DND-41 (cell line): ENCODE results near the gene NKD1.

ENCODE experiments used
- ATAC-seq: fragments of 200-7000 bp; cut with Tn5 transposase; 3 replicates; pipeline ENCODE4 v1.9.1; 2021; ENCODE audit warnings: low read depth; ENCODE audit not compliant: insufficient read depth
- DNase-seq: peaks from one replicate; pipeline ENCODE4 v3.0.0-alpha.2; 2020
- H2AFZ ChIP-seq: 2 replicates; pipeline ENCODE4 v1.6.0; 2012; ENCODE audit warnings: low read depth, low read length
- H3K27ac ChIP-seq: 2 replicates; pipeline ENCODE4 v1.5.1; 2012; ENCODE audit warnings: low read length, inconsistent platforms
- H3K27me3 ChIP-seq: fragments of 200-600 bp; sonication (generic); 2 replicates; pipeline ENCODE4 v1.6.0; 2012; ENCODE audit warnings: low read length, mild to moderate bottlenecking, inconsistent platforms; ENCODE audit not compliant: insufficient read depth, poor library complexity
- H3K36me3 ChIP-seq: 2 replicates; pipeline ENCODE4 v1.5.1; 2012; ENCODE audit warnings: low read length, inconsistent platforms; ENCODE audit not compliant: insufficient read depth
- H3K4me1 ChIP-seq: 2 replicates; pipeline ENCODE4 v1.5.1; 2012; ENCODE audit warnings: mild to moderate bottlenecking, low read length; ENCODE audit not compliant: insufficient read depth
- H3K4me2 ChIP-seq: 2 replicates; pipeline ENCODE4 v1.6.0; 2012; ENCODE audit warnings: mild to moderate bottlenecking, moderate library complexity, low read length, inconsistent platforms; ENCODE audit not compliant: insufficient read depth
- H3K4me3 ChIP-seq, 2 experiments: fragments of 200-600 bp in 1 of 2; shearing (Covaris generic) in 1 of 2; 2 replicates each; pipeline ENCODE4 v1.5.1; 2012 to 2016; ENCODE audit warnings: inconsistent platforms in 2 of 2, low read length in 2 of 2, mild to moderate bottlenecking in 2 of 2, low read depth in 1 of 2, moderate library complexity in 1 of 2
- H3K79me2 ChIP-seq: 2 replicates; pipeline ENCODE4 v1.6.0; 2012; ENCODE audit warnings: low read length, inconsistent platforms; ENCODE audit not compliant: insufficient read depth
- H3K9ac ChIP-seq: 2 replicates; pipeline ENCODE4 v1.6.0; 2012; ENCODE audit warnings: low read depth, mild to moderate bottlenecking, inconsistent platforms, low read length, moderate library complexity
- H3K9me3 ChIP-seq: 2 replicates; pipeline ENCODE4 v1.5.1; 2012; ENCODE audit warnings: low read length, moderate library complexity, mild to moderate bottlenecking, inconsistent platforms; ENCODE audit not compliant: insufficient read depth, severe bottlenecking
- H4K20me1 ChIP-seq: 2 replicates; pipeline ENCODE4 v1.6.0; 2012; ENCODE audit warnings: low read length; ENCODE audit not compliant: insufficient read depth
- CTCF ChIP-seq: IDR thresholded peaks from 2 replicates; pipeline ENCODE4 v1.5.1; 2012; ENCODE audit warnings: borderline replicate concordance, low read length, moderate library complexity, mild to moderate bottlenecking; ENCODE audit not compliant: poor library complexity, severe bottlenecking; ENCODE audit errors: extremely low read depth
- EZH2 ChIP-seq: IDR thresholded peaks from 3 replicates; pipeline ENCODE4 v1.6.1; 2012; ENCODE audit warnings: borderline replicate concordance, low read depth, mild to moderate bottlenecking, moderate library complexity, low read length, inconsistent platforms; ENCODE audit not compliant: severe bottlenecking

NKD1 gene

GRCh38 chr16:50696575-50697420 is 148.6 kb downstream of the NKD1 start:
- Histone ChIP-seq H3K9ac (no peak overlapping the region), H3K36me3 (no peaks in the 10 kb centered on the region), H3K27ac (no peak overlapping the region), H3K4me1 (no peaks in the 10 kb centered on the region), H3K79me2 (no peaks in the 10 kb centered on the region), H3K9me3 (no peaks in the 10 kb centered on the region), H3K4me3 (no peak overlapping the region), H4K20me1 (no peaks in the 10 kb centered on the region), H3K27me3 (no peaks in the 10 kb centered on the region), H2AFZ (no peak overlapping the region), H3K4me2 (no peak overlapping the region)
- DNase-seq = no peak
- TF ChIP-seq EZH2 (no peak), CTCF (no peak)
- ATAC-seq = no peak

GRCh38 chr16:50697421-50697715 is 149.2 kb downstream of the NKD1 start:
- Histone ChIP-seq H3K36me3 (no peaks in the 10 kb centered on the region), H3K27me3 (no peaks in the 10 kb centered on the region), H4K20me1 (no peaks in the 10 kb centered on the region), H3K4me2 (no peak overlapping the region), H2AFZ (no peak overlapping the region), H3K79me2 (no peaks in the 10 kb centered on the region), H3K27ac (no peak overlapping the region), H3K9me3 (no peaks in the 10 kb centered on the region), H3K9ac (no peak overlapping the region), H3K4me3 (no peak overlapping the region), H3K4me1 (no peaks in the 10 kb centered on the region)
- DNase-seq (no peak), ATAC-seq (no peak)
- no peak for TF ChIP-seq EZH2
- no peak for TF ChIP-seq CTCF

GRCh38 chr16:50697881-50698767 is 149.9 kb downstream of the NKD1 start:
- DNase-seq = no peak
- no peak overlapping the region for H2AFZ ChIP-seq
- no peak overlapping the region for H3K4me2 ChIP-seq
- H3K27me3 ChIP-seq = no peaks in the 10 kb centered on the region
- no peaks in the 10 kb centered on the region for H3K36me3 ChIP-seq
- H3K4me3 ChIP-seq = no peak overlapping the region
- H3K79me2 ChIP-seq = no peaks in the 10 kb centered on the region
- H3K9me3 ChIP-seq = no peaks in the 10 kb centered on the region
- no peak overlapping the region for H3K27ac ChIP-seq
- no peaks in the 10 kb centered on the region for H4K20me1 ChIP-seq
- no peak for ATAC-seq
- H3K9ac ChIP-seq = no peak overlapping the region
- H3K4me1 ChIP-seq = no peaks in the 10 kb centered on the region
- TF ChIP-seq EZH2 (no peak), CTCF (no peak)
